Activated naive CD4-positive, alpha-beta T cell treated with Interleukin-2 at 50 U/mL for 16 hours (primary cell): Measurements from ENCODE around the gene WNT7B.

Experiments
- DNase-seq: peaks from one replicate; pipeline ENCODE4 v3.0.0-alpha.2; 2020

The WNT7B gene

DNA sequence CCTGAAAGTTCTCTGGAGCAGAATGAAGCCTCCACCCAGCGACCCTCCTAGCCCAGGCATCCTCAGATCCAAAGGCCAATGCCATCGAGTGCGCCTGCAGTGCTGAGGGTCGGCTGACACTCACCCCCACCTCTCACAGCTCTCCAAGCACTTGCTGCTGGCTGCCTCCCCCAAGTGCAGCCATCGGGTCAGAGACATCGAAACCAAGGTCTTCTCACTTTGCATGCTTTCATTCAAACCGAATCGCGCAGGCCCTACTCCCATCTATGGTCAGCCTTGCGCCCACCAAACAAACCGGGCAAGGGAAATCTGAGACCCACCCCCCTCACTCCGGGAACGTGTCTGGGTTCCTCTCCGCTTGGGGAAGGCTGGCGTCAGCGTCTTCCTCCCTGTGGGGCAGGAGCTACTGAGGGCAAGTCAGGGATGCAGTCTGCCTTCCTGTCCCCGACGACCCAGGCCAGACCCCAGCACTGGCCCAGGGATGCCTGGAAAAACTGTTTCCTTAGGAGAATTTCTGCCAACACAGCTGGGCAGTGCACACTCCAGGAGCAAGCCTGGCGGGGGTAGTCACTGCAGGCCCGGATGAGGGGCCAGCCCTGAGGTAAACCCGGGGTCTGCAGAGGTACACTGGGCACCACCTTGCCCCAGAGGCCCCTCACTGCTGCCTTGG is 7.0 kb downstream of the WNT7B start:
- no peak for DNase-seq

DNA sequence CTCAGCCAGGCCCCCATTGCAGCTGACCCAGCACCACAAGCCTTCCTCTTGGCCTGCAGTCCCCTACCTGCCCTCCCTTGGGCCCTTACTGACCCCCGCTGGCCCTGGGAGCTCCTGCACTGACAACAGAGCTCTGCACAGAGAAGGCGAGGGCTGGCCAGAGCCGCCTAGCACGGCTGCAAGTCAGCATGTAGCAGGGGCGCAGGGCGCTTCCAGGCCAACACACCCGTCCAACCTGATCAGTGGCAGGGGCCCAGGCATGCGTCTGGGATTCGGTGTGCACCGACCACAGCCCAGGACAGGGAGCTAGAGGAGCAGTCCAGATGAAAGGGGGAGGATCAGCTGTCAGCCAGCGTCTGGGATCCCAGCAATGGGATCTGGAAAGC is 7.6 kb downstream of the WNT7B start:
- no peak for DNase-seq

DNA sequence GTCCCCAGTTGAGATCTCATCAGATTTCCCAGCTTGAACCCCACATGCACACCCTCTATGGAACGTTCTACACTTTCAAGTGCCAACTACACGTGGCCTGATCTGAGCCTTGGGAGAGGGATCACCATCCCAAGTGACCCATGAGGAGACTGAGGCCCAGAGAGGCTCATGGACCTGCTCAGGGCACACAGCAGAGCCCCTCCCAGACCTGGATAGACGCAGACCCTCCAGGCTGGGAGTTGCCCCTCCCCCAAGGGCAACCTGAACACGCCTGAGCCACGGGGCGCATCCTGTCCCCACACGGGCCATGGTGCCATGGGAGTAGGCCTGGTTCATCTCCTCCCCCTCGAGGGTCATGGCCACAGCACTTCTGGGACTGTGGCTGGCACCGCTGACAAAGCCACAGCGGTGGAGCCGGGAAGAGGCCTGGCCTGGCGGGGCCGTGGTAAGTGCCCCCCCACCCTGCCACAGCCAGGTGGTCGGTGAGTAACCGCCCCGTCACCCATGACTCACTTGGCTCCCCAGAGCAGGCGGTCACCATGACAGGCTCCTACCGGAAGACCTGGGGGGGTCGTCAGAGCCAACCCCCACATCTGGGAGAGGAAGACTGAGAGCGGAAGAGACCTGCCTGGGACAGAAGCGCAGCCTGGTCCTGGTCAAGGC is 8.1 kb downstream of the WNT7B start:
- no peak for DNase-seq

DNA sequence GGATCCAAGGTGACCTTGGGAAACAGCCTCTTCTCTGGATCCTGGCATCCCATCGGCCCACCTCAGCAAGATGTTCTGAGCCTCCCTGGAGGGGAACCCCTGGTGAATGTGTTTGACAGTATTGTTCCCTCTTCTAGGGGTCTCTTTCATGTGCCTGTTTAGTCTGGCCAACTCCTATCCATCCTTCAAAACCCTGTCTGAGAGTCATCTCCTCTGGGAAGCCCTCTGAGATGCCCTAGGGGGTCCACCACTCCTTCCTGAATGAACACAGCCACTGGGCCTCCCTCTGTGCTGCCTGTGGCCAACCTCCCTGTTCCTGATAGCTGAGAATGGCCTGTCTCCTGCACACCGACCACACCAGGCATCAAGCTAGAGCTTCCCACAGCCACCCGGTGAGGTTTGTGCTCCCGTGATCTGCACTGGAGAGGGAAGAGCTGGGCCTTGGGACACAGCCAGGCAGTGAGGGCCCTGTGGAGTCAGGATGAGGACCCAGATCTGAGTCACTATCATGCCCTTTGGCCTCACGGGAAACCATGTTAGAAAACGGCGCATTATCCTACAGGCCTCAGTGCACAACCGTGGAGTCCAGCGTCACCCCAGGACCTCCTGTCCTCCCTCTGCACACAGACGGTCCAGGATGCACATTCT is 8.8 kb downstream of the WNT7B start:
- DNase-seq = no peak

DNA sequence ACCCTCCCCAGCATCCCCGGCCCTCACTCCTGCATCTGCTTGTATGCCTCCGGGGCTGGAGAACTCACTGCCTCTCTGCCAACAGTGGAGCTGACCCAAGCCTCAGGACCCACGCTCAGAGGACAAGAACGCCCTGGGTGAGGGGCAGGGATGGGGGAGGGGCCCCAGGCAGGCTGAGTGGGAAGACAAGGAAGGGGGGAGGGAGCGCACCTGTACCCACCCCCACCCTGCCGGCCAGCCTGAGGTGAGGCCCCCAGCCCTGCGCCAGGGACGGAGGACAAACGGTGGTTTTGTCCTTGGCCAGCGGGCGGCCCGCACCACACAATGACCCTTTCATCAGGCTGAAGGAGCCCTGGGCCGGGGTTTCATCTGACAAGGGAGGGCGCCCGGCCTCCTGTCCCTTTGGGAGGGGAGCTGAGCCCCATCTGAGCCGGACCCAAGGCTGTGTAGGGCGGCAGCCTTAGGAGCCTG is 10.0 kb downstream of the WNT7B start:
- no peak for DNase-seq

DNA sequence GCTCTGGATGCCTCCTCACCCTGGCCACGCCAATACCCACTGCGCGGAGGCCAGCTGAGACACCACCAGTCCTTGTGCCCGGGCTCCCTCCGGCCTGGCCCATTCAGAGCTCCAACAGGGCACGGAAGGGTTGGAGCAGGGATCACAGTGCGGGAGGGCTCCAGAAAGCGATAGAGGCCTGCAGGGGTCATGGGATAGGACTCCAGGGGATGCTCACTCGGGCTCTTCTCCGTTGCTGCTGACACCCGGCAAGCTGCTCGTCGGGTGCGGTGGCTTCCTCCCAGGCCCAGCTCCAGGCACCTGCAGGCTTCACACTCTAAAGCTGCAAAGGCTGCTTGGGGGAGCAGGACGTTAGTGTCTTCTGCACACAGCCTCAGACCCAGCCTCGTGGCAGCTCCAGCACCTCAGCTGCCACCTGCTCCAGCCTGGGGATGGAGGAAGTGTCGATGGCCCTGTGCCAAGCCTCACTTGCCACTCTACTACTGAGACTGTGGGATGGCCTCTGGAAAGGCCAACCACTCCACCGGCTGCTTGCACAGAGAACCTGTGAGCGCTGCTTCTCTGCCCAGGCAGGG is 10.6 kb downstream of the WNT7B start:
- DNase-seq = no peak

DNA sequence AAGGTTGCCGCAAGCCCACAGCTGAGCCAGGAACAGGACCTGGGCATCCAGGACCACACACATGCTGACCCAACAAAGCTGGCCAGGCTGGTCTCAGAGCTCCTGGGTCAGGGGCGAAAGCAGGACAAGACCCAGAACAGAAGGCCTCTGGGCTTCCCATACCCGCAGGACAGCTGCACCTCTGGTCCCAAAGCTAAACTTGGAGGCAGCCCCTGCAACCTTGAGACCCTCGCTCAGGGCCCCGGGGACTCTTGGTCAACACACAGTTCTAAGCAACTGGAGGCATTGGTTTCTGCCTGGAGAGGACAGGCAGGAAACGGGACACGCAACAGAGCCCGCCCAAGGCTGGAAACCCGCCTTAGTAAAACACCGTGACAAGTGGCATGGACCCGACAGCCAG is 11.4 kb downstream of the WNT7B start:
- DNase-seq = no peak

DNA sequence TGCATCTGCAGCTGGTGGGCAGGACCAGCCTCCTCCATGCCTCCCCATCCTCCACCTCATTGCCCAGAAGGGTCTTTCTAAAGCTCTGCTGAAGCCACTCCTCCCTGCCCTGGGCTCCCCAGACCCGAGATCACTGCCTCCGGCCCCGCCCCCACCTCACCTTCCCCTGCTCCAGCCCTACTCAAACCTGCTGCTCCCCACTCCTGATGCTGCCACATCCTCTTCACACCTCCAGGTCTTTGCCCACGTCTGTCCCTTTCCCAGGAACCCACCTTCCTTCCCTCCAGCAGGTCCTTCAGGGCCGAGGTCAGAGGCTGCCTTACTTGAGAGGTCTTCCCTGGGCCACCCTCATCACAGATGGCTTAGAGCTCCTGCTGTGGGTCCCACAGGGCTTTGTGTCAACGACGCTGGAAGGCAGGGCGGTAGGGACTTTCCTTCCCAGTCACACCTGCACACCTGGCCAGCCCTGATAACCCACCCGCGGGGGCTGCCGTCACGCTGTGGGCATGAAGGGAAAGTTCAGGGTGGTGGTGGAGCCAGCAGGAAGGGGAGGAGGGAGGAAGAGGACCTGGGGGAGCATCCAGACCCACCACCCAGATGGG is 11.9 kb downstream of the WNT7B start:
- no peak for DNase-seq

DNA sequence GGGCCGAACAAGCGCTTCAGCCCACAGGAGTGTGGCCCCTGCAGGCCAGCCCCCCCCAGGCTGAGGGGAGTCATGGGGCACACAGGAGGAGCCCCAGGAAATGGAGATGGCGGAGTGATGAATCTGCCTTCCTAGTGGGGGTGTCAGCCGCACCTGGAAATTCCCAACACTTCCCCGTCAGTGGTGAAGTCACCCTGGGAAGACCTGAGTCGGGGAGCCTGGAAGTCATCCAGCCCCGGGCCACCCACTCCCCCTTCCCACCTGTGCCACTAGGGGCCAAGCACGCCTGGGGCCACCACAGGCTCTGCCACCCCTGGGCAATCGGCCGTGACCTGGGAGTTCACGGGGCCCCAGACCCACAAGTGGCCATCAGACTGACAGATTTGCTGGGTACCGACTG is 12.6 kb downstream of the WNT7B start:
- DNase-seq = no peak

DNA sequence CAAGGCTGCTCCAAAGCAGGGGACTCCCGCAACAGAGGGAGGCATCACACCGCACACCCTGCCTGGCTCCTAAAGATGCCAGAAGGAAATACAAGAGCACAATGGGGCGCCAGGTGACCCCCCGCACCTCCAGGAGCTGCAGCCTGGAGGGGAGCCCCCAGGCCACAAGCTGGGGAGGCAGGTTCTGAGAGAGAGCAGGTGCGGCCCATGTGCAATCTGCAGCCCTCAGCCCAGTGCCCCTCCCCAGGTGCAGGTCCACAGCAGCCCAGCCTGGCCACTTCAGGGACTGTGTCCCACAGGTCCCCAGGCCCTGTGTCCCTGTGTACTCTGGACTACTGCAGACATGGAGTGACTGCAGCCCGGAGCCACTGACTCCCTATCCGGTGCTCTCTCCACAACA is 13.1 kb downstream of the WNT7B start:
- DNase-seq = no peak

DNA sequence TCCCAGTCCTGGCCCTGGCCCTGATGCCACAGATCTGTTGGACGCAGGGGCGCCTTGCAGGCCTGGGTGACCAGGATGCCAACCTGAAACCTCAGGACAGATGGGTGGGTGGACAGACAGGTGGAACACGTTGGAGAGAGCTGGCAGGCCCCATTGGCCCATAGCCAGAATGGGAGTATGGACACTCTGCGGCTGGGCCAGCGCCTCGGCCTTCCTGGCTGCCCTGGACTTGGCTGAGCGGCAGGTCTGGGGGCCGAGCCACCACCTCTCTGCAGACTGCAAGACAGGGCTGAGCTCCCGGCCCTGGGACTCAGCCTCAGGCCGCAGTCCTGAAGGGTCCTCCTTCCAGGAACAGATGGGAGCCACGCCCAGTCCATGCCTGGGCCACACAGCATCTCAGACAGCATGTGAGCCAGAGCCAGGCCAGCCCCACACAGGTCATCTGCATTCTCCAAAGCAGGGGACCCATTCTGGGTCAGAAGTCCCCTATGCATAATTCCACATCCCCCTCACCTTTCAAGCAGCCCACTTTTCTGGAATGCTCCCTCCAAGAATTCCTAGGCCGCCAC is 14.1 kb downstream of the WNT7B start:
- no peak for DNase-seq

DNA sequence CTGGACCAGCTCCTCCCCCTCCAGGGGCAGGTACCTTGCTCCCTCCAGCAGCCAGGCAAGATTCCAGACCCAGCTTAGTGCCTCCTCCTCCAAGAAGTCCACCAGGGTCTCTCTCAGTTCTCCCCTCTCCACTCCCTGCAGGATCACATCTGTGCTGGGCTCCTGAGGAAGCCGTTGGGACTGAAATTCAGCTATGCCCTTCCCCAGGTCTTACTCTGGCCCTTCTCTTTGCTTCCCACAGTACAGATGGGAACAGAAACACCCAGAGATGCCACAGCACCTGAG is 14.6 kb downstream of the WNT7B start:
- DNase-seq = no peak

DNA sequence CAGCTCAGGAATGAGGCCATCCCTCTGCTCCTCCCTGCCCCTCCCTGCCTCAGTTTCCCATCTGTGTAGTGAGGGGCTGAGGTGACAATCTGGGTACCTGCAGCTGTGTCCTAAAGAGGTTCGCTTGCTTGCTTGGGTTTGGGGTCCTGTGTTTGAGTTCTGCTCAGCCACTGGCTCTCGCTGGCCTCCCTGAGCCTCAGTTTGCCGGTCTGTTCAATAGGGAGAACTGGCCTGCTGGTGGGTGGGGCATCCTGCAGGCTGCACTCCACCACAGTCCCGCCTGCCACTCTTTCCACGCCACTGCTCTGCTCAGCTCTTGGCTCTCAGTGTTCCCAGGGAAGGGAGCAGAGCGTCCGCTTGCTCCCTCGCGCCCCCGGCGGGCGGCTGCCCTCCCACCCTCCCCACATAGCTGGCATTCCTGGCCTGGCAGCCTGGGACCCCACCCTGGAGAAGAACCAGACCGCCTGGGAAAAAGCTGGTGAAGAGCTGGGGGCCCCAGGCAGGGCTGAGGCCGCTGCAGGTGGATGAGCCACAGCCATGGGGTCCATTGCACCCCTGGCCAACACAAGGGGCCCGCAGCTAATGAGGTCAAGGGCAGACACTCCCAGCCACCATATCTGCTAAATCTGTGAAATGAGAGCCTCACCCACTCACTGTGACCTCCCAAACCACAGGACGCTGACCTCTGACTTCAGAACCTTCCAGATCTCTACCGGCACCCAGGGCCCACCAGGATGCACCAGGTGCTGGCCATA is 15.1 kb downstream of the WNT7B start:
- no peak for DNase-seq

DNA sequence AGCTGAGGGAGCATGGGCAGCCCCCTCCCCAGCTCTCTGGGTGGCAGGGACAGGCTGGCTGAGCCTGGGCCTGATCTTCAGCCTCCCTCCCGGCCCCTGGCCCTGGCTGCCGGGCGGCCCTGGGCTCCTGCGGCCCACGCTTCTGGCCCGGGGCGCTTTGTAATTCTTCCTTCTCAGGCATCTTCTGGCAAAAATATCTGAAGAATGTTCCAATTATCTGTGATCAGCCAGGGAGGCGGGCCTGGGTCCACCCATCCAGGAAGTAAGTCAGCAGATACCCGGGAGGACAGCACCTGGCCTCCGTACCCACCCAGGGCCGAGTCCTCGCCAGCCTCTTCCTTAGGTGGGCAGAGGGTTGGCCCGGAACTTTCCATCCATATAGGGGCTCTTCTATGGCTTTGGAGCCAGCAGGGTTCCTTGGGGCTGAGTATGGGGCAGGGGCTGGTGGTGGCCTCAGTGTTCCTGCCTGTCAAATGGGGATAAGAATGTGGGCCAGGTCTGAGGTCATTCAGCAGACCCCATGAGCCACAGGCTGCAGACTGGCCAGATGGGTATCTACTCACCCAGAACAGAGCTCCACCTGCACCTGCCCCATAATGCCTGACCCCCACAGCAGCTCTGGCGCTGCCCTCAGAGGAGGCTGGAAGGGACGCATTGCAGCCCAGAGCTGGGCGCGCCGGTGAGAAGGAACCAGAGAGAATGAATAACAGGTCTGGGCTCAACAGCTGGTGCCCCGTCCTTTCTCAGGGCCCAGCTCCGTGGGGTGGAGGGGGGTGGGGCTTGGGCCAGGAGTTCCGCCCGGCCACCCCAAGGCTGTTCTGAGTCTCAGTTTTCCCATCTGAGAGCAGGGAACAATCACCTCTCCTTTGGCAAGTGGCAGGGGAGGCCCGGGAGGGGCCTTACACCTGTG is 16.2 kb downstream of the WNT7B start:
- DNase-seq = no peak

DNA sequence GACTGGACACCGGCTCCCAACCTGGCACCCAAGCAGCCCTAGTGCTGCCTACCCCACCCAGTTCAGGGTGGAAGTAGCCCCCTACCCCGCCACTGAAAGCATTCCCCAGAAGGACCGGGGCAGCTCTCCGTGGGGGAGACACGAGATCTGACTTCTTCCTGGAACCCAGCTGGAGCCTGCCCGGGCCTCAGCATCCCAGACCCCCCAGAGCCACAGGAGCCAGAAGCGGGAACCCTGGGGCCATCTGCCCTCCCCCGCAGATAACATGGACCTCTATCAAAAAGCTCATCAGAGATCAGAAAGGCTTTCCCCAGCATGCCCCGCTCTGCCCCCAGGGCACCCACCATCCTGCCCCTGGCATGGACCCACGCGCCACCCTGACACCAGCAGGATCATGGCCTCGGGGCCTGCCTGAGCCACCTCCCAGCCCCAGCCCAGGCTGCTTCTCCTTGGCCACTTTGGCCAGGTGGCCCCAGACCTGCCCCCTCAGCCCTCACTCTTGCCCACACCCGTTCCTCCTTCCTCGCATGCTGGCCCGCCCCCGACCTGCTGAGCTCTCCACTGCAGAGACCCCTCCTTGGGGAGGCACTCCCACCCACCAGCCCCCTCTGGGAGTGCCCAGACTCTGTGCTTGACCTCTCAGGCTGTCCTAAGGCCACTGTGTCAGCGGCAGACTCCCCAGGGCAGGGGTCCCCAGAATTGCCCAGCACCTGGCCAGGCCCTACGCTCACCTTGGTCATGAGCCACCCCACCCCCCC is 17.1 kb downstream of the WNT7B start:
- DNase-seq = no peak

DNA sequence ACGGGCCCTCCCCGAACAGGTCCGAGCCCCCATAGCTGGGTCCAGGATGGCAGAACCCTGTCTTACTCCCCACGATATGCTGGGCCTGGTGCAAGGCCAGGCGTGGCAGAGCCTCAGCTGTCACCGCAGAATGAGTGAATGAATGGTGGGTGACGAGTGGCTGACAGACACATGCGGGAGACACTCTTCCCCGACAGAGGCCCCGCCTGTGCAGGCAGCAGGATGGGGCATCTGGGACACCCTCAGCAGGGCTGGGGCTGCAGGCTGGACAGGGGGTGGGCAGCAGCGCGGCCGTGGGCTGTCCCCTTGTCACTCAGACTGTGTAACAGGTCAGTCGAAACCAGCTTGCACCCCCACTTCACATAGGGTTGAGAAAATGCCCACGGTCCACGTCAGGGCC is 18.0 kb downstream of the WNT7B start:
- DNase-seq = no peak

DNA sequence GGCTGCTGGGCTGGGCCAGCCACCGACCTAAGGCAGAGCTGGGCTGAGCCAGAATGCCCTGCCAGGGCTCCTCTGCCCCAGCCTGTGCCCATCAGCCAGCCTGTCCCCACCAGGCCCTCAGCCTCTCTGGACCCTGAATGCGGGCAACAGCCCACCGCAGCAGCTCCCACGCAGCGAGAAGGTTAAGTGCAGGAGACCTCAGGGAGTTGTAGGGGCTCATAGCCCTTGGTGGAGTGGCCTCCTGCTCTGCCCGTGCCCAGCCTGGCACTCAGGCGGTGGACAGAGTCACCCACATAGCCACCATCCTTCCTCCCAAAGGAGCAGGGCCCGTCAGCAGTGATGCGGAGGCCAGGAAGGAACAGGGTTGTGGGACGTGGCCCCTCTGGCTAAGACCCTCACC is 19.1 kb downstream of the WNT7B start:
- DNase-seq = no peak

DNA sequence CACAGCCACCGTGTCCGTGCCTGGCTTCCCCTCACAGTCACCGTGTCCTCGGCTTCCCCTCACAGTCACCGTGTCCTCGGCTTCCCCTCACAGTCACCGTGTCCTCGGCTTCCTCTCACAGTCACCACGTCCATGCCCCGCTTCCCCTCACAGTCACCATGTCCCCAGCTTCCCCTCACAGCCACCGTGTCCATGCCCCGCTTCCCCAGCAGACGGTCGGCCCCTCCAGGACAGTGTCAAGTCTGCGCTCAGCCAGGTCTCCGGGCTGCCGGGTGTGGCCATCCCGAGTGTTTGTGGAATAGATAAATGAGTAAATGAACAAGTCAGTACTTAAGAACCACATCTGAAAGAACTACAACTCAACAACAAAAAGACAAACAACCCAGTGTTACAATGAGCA is 23.8 kb downstream of the WNT7B start:
- no peak for DNase-seq

DNA sequence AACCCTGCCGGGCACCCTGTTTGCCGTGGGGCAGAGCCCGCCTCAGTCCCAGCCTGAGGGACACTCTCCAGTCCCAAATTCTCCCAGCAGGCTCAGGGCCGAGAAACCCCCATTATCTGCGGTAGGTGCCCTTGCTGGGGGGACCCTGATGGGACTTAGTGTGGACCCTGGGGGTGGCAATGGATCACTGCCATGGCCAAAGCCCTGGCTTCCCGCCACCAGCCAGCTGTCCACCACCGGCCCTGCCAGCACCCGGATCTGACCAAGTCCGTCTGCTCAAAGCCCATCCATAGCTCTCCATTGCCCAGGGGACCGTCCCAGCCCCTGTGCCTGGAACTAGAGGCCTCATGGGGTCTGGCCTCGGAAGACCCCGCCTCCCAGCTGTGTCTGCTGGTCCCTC is 24.4 kb downstream of the WNT7B start:
- no peak for DNase-seq

DNA sequence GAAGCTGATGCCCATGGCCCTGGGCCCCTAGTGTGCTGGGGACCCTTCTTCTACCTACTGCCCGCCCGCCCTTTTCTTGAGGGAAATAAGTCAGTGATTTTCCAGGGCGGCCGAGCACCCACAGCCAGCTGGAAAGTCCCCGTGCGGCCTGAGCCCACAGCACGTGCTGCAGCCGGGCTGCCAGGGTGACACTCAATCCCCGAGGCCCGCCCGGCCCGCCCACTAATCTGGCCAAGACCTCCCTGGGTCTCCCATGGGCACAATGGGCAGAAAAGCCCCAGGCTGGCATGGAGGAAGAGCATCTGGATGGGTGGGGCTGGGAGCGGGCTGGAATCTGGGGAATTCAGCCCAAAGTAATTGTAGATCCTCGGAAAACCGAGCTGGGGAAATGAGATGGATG is 24.8 kb downstream of the WNT7B start:
- no peak for DNase-seq

DNA sequence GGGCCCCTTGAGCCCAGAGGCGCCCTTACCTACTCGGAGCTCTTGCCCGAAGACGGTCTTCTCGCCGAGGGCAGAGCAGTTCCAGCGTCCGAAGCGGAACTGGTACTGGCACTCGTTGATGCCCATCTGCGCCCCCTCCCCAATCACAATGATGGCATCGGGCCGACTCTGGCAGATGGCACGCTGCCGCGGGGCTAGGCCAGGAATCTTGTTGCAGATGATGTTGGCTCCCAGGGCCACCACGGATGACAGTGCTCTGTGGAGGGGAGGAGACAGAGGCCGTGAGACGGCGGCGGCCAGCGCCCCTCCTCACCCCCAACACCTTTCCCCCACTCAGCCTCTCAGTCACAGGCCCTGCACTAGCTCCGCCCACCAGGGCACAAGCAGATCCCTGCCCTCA is 27.1 kb downstream of the WNT7B start:
- no peak for DNase-seq
